IMR-90 (cell line): ENCODE results near the gene GOLGA8A. TPM values are rescaled to one million over a fixed set of nuclear protein-coding genes. Genes with fewer than 3 reads are reported as not detected.

Source experiments
- ATAC-seq: fragments of 200-7000 bp; cut with Tn5 transposase; 2 replicates; pipeline ENCODE4 v1.9.1; 2020; ENCODE audit warnings: low read depth, mild to moderate bottlenecking, moderate library complexity
- BruUV-seq: library from RNA; stranded (reverse); fragments of 400-500 nt; replicated peaks from 2 replicates; lab custom pipeline; 2021; lab: Mats Ljungman, UMichigan
- CTCF ChIA-PET: fragments of 300-600 bp; formaldehyde crosslinking; extraction: SDS; loops from one replicate; lab custom pipeline; 2021; ENCODE audit warnings: antibody characterized with exemption; lab: Yijun Ruan, JAX
- POLR2A ChIA-PET: fragments of 300-600 bp; sonication (Branson Sonifier 250); formaldehyde crosslinking; loops from one replicate; lab custom pipeline; 2022; ENCODE audit warnings: antibody characterized with exemption; ENCODE audit not compliant: unreplicated experiment; lab: Charles Lee
- DNase-seq: peaks from one replicate; pipeline ENCODE4 v3.0.0; 2013
- H2AFZ ChIP-seq: replicated peaks from 2 replicates; pipeline ENCODE3; 2013; ENCODE audit warnings: low read length, mild to moderate bottlenecking; ENCODE audit not compliant: poor library complexity
- H2AK5ac ChIP-seq: 2 replicates; pipeline ENCODE4 v1.6.1; 2013; ENCODE audit warnings: low read depth, low read length, inconsistent platforms
- H2AK9ac ChIP-seq: replicated peaks from 2 replicates; pipeline ENCODE3; 2013; ENCODE audit warnings: mild to moderate bottlenecking, low read depth, low read length, moderate library complexity; ENCODE audit not compliant: poor library complexity
- H2BK120ac ChIP-seq: 2 replicates; pipeline ENCODE4 v1.6.1; 2013; ENCODE audit warnings: low read depth, low read length, inconsistent platforms
- H2BK15ac ChIP-seq: 3 replicates; pipeline ENCODE4 v1.6.1; 2013; ENCODE audit warnings: low read depth, low read length, inconsistent platforms
- H2BK20ac ChIP-seq: 2 replicates; pipeline ENCODE4 v1.6.1; 2013; ENCODE audit warnings: low read depth, mild to moderate bottlenecking, inconsistent platforms, low read length, moderate library complexity
- H2BK5ac ChIP-seq: 2 replicates; pipeline ENCODE4 v1.6.1; 2013; ENCODE audit warnings: mild to moderate bottlenecking, low read depth, low read length, inconsistent platforms; ENCODE audit not compliant: poor library complexity, severe bottlenecking
- H3K14ac ChIP-seq: replicated peaks from 2 replicates; pipeline ENCODE4 v1.6.1; 2013; ENCODE audit warnings: low read depth, low read length, inconsistent platforms
- H3K18ac ChIP-seq: 2 replicates; pipeline ENCODE4 v1.6.1; 2013; ENCODE audit warnings: low read depth, low read length, control low read depth
- H3K23ac ChIP-seq: 2 replicates; pipeline ENCODE4 v1.6.1; 2013; ENCODE audit warnings: low read depth, low read length, inconsistent platforms
- H3K27ac ChIP-seq: 2 replicates; pipeline ENCODE4 v1.5.1; 2013; ENCODE audit warnings: mild to moderate bottlenecking, control low read depth, low read length; ENCODE audit not compliant: insufficient read depth
- H3K27me3 ChIP-seq: 2 replicates; pipeline ENCODE4 v1.6.1; 2013; ENCODE audit warnings: low read length; ENCODE audit not compliant: control insufficient read depth, insufficient read depth
- H3K36me3 ChIP-seq: 2 replicates; pipeline ENCODE4 v1.6.1; 2013; ENCODE audit warnings: low read length, mixed read lengths; ENCODE audit not compliant: control insufficient read depth, insufficient read depth
- H3K4ac ChIP-seq: 2 replicates; pipeline ENCODE4 v1.6.1; 2013; ENCODE audit warnings: low read depth, low read length, inconsistent platforms
- H3K4me1 ChIP-seq: 2 replicates; pipeline ENCODE4 v1.6.1; 2013; ENCODE audit warnings: low read length, mixed read lengths; ENCODE audit not compliant: control insufficient read depth, insufficient read depth
- H3K4me2 ChIP-seq: 2 replicates; pipeline ENCODE4 v1.6.1; 2013; ENCODE audit warnings: low read depth, mild to moderate bottlenecking, control low read depth, low read length, moderate library complexity
- H3K4me3 ChIP-seq: 2 replicates; pipeline ENCODE4 v1.5.1; 2013; ENCODE audit warnings: low read depth, mild to moderate bottlenecking, control low read depth, low read length, moderate library complexity; ENCODE audit not compliant: insufficient read depth
- H3K56ac ChIP-seq: 2 replicates; pipeline ENCODE4 v1.6.1; 2013; ENCODE audit warnings: low read length, inconsistent platforms; ENCODE audit not compliant: insufficient read depth; ENCODE audit errors: extremely low read depth
- H3K79me1 ChIP-seq, 2 experiments: 2 replicates each; pipeline ENCODE4 v1.6.1; 2013; ENCODE audit warnings: low read length in 2 of 2, inconsistent platforms in 1 of 2, low read depth in 1 of 2
- H3K9ac ChIP-seq: 2 replicates; pipeline ENCODE4 v1.6.1; 2013; ENCODE audit warnings: low read depth, low read length, control low read depth
- H3K9me1 ChIP-seq: 2 replicates; pipeline ENCODE4 v1.6.1; 2013; ENCODE audit warnings: low read length, inconsistent platforms; ENCODE audit not compliant: insufficient read depth
- H3K9me3 ChIP-seq: 2 replicates; pipeline ENCODE4 v1.6.1; 2013; ENCODE audit warnings: low read length; ENCODE audit not compliant: control insufficient read depth, insufficient read depth
- H4K20me1 ChIP-seq: 2 replicates; pipeline ENCODE4 v1.6.1; 2013; ENCODE audit warnings: low read length, inconsistent platforms; ENCODE audit not compliant: insufficient read depth
- H4K5ac ChIP-seq: 2 replicates; pipeline ENCODE4 v1.6.1; 2013; ENCODE audit warnings: mild to moderate bottlenecking, low read depth, low read length, control low read depth
- H4K8ac ChIP-seq, 2 experiments: 2 replicates each; pipeline ENCODE4 v1.6.1; 2013; ENCODE audit warnings: low read depth in 2 of 2, low read length in 2 of 2, control low read depth in 1 of 2, inconsistent platforms in 1 of 2
- H4K91ac ChIP-seq: 2 replicates; pipeline ENCODE4 v1.6.1; 2013; ENCODE audit warnings: low read depth, low read length, inconsistent platforms; ENCODE audit not compliant: insufficient read depth
- BHLHE40 ChIP-seq: fragments of 150-350 bp; IDR thresholded peaks from 2 replicates; pipeline ENCODE4 v1.6.1; 2016; ENCODE audit warnings: mild to moderate bottlenecking, low read depth, low read length
- MAFK ChIP-seq: IDR thresholded peaks from 2 replicates; pipeline ENCODE4 v1.6.1; 2012; ENCODE audit warnings: low read depth, low read length, improper control_type of control experiment
- MAZ ChIP-seq: IDR thresholded peaks from 2 replicates; pipeline ENCODE4 v1.6.1; 2012; ENCODE audit warnings: low read depth, mild to moderate bottlenecking, low read length, improper control_type of control experiment, moderate library complexity, borderline replicate concordance
- NFE2L2 ChIP-seq: fragments of 150-350 bp; IDR thresholded peaks from 2 replicates; pipeline ENCODE4 v1.6.1; 2016; ENCODE audit warnings: low read depth, mild to moderate bottlenecking, low read length
- RAD21 ChIP-seq: IDR thresholded peaks from 2 replicates; pipeline ENCODE4 v1.6.1; 2012; ENCODE audit warnings: low read length, improper control_type of control experiment
- RCOR1 ChIP-seq: IDR thresholded peaks from 2 replicates; pipeline ENCODE4 v1.6.1; 2012; ENCODE audit warnings: mild to moderate bottlenecking, low read length, improper control_type of control experiment; ENCODE audit not compliant: insufficient replicate concordance
- RFX5 ChIP-seq: IDR thresholded peaks from 2 replicates; pipeline ENCODE4 v1.8.0; 2012; ENCODE audit warnings: low read depth, mild to moderate bottlenecking, low read length, moderate library complexity
- WGBS, 2 experiments: methylation state at CpG; one replicate each; pipeline versions ENCODE4 v1.1.5 to v1.1.7; 2013; ENCODE audit warnings: missing lambda C conversion rate in 2 of 2; ENCODE audit not compliant: insufficient read length in 1 of 2; ENCODE audit errors: extremely low coverage in 2 of 2; 5-methylcytosine and 5-hydroxymethylcytosine counted together
- dilution Hi-C: fragments of 300-500 bp; cut with HindIII; formaldehyde crosslinking; loops from one replicate; pipeline ENCODE4 v1.14.3; 2018; ENCODE audit warnings: low sequenced_read_pairs; ENCODE audit not compliant: unreplicated experiment
- in situ Hi-C: fragments of 300-500 bp; cut with MboI; formaldehyde crosslinking; loops from 3 replicates; pipeline ENCODE4 v1.14.3; 2019; ENCODE audit warnings: low sequenced_read_pairs, inconsistent platforms, mixed read lengths
- intact Hi-C: fragments of 100-400 bp; cut with micrococcal nuclease; formaldehyde crosslinking; loops from 2 replicates; pipeline ENCODE4 v1.10.0; 2022
- polyA plus RNA-seq, 3 experiments: library from polyadenylated mRNA; depleted of rRNA; stranded (reverse); fragments of >200 nt; gene quantifications; 2 replicates each; pipeline ENCODE4 v1.2.3, GENCODE V29; 2012; ENCODE audit warnings: low replicate concordance in 1 of 3
- total RNA-seq: library from RNA; depleted of rRNA; stranded (reverse); fragments of >200 nt; gene quantifications from 2 replicates; pipeline ENCODE4 v1.2.3, GENCODE V29; 2012
- TF ChIP-seq, protein P1 (sequence below): conservative IDR thresholded peaks from 2 replicates; pipeline ENCODE4 v1.5.1; 2012; ENCODE audit warnings: mild to moderate bottlenecking, low read depth, low read length, improper control_type of control experiment

Gene GOLGA8A
- total and polyA plus RNA-seq, 2 of the 4 experiments (the other 2 are of a cell fraction): 4.7 to 33.8 TPM

DNA sequence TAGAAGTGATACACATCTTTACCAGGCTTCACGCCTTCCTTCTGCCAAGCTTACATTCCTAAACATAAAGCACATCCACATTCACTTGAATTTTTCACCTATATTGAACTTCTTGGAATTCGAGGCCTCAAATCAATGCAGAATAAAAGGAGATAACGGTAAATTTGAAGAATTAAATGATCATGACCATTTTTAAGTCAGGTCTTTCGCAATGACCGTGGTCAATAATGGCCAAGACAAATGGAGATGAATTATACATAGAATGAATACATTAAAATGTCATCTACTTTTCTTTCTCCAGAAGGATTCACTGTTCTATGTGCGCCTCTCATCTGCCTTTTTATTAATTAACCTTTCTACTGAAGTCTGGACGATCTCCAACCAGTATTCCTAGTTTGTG is 5.3 kb upstream of the GOLGA8A start:
- Histone ChIP-seq H3K79me1 (no peaks in the 10 kb centered on the region), H3K9ac (no peak overlapping the region), H2AFZ (no peak overlapping the region), H2AK5ac (no peak overlapping the region), H3K4me2 (no peak overlapping the region), H3K4ac (no peak overlapping the region), H4K20me1 (no peaks in the 10 kb centered on the region), H3K18ac (no peak overlapping the region), H3K56ac (no peak overlapping the region), H2AK9ac (no peak overlapping the region), H3K9me1 (no peaks in the 10 kb centered on the region), H4K91ac (no peak overlapping the region), H2BK15ac (no peak overlapping the region), H3K27me3 (peaks cover 2% of the 10 kb centered on the region), H2BK20ac (no peak overlapping the region), H3K4me3 (no peak overlapping the region), H4K5ac (no peak overlapping the region), H3K14ac (no peak overlapping the region), H3K27ac (no peak overlapping the region), H3K4me1 (no peaks in the 10 kb centered on the region), H2BK120ac (no peak overlapping the region), H4K8ac (no peak overlapping the region), H3K36me3 (no peaks in the 10 kb centered on the region), H2BK5ac (no peak overlapping the region), H3K23ac (no peak overlapping the region), H3K9me3 (no peaks in the 10 kb centered on the region)
- no peak for TF ChIP-seq MAZ
- TF ChIP-seq RFX5: no peak
- TF ChIP-seq, protein P1, sequence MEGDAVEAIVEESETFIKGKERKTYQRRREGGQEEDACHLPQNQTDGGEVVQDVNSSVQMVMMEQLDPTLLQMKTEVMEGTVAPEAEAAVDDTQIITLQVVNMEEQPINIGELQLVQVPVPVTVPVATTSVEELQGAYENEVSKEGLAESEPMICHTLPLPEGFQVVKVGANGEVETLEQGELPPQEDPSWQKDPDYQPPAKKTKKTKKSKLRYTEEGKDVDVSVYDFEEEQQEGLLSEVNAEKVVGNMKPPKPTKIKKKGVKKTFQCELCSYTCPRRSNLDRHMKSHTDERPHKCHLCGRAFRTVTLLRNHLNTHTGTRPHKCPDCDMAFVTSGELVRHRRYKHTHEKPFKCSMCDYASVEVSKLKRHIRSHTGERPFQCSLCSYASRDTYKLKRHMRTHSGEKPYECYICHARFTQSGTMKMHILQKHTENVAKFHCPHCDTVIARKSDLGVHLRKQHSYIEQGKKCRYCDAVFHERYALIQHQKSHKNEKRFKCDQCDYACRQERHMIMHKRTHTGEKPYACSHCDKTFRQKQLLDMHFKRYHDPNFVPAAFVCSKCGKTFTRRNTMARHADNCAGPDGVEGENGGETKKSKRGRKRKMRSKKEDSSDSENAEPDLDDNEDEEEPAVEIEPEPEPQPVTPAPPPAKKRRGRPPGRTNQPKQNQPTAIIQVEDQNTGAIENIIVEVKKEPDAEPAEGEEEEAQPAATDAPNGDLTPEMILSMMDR: no peak
- TF ChIP-seq NFE2L2: no peak
- no peak for TF ChIP-seq MAFK
- no peak for TF ChIP-seq BHLHE40
- no peak for TF ChIP-seq RCOR1
- TF ChIP-seq RAD21: no peak
- ATAC-seq (no peak), DNase-seq (no peak)
- dilution Hi-C loops: no loop called here
- ChIA-PET CTCF (no interaction called here), POLR2A (no interaction called here)
- in situ Hi-C loops: no loop called here
- no CpG with 5 or more reads among the region's 7 CpGs for WGBS, 2 experiments
- BruUV-seq: no TSS peak
- intact Hi-C loops: no loop called here
